Activated CD4-positive, alpha-beta T cell treated with anti-CD3 and anti-CD28 coated beads for 36 hours (primary cell): ENCODE results near the gene GLS2. TPM values are rescaled to one million over a fixed set of nuclear protein-coding genes. Genes with fewer than 3 reads are reported as not detected.

Experiments used
- ATAC-seq: fragments of 200-7000 bp; cut with Tn5 transposase; one replicate; pipeline ENCODE4 v1.10.0; 2021; ENCODE audit warnings: mild to moderate bottlenecking, moderate library complexity
- CTCF ChIA-PET: fragments of 350-600 bp; sonication (Branson Sonifier 250); formaldehyde crosslinking; loops from one replicate; lab custom pipeline; 2021; ENCODE audit warnings: antibody characterized with exemption; lab: Charles Lee
- POLR2A ChIA-PET: fragments of 350-600 bp; sonication (Branson Sonifier 250); formaldehyde crosslinking; loops from one replicate; lab custom pipeline; 2021; ENCODE audit warnings: antibody characterized with exemption, inconsistent platforms; lab: Charles Lee
- DNase-seq: peaks from one replicate; pipeline ENCODE4 v3.0.0-alpha.2; 2020
- H3K27ac Mint-ChIP-seq: one replicate; pipeline ENCODE4 v1.8.0; 2021; ENCODE audit warnings: mixed read lengths
- H3K27me3 Mint-ChIP-seq: one replicate; pipeline ENCODE4 v1.8.0; 2021; ENCODE audit warnings: mixed read lengths
- H3K36me3 Mint-ChIP-seq: one replicate; pipeline ENCODE4 v1.8.0; 2021; ENCODE audit warnings: low read depth, mixed read lengths
- H3K4me1 Mint-ChIP-seq: one replicate; pipeline ENCODE4 v1.8.0; 2021; ENCODE audit warnings: mixed read lengths
- H3K4me3 Mint-ChIP-seq: one replicate; pipeline ENCODE4 v1.8.0; 2021; ENCODE audit warnings: mild to moderate bottlenecking, moderate library complexity, mixed read lengths
- H3K9me3 Mint-ChIP-seq: one replicate; pipeline ENCODE4 v1.8.0; 2021; ENCODE audit warnings: low read depth, mixed read lengths
- intact Hi-C, 2 experiments: fragments of 100-400 bp; cut with DNase I in 1 of 2; cut with micrococcal nuclease in 1 of 2; formaldehyde crosslinking; loops; one replicate each; pipeline versions ENCODE4 v1.14.2 to v1.15.1; 2022 to 2024; cut with DNase I, micrococcal nuclease
- total RNA-seq, 2 experiments: library from RNA; stranded (reverse); gene quantifications; one replicate each; pipeline ENCODE4 v1.2.3, GENCODE V29; 2021

The GLS2 gene
- total RNA-seq, 2 experiments from 2014 or later: 8.7 TPM

GRCh38 chr12:56468216-56469006 is 19.6 kb downstream of the GLS2 start, which contains the start of gene SPRYD4:
Gene SPRYD4 (plus strand): TSS chr12:56468578. CDS start chr12:56468592, 14 bp downstream.
- Mint-ChIP-seq H3K9me3 (no peaks in the 10 kb centered on the region), H3K4me1 (peaks cover 40% of the 10 kb centered on the region), H3K27me3 (no peaks in the 10 kb centered on the region), H3K27ac (peak within 1 kb of the TSS; percentile 99), H3K4me3 (peak within 1 kb of the TSS; percentile 91), H3K36me3 (peaks cover 17% of the 10 kb centered on the region)
- ATAC-seq: peak; percentile 90
- ChIA-PET CTCF (interaction anchor here (0.9 to 1.1 kb wide), 2 partner anchors 246 to 262 kb away, joined by 3 to 5 read pairs; partner anchors contain the start of gene RNF41), POLR2A (interaction anchor here (0.6 kb wide), 1 partner anchor 168 kb away, joined by 3 read pairs; no protein-coding TSS in a partner anchor)
- intact Hi-C loops: loop anchor here (1.0 to 10.0 kb wide), 16 partner anchors 19 to 537 kb away; partner anchors contain the start of genes STAT2 (in 2 of the 2), TIMELESS (in 2 of the 2), ANKRD52 (in 1 of the 2) and COQ10A (in 1 of the 2)
- DNase-seq: peak; percentile 96

- H3K9me3 Mint-ChIP-seq: no peaks in the 10 kb centered on the region
- CTCF ChIA-PET: interaction anchor here (0.7 to 3.1 kb wide), 8 partner anchors 12 to 214 kb away, joined by 3 to 32 read pairs (median 4); partner anchors contain the start of genes ANKRD52 and TIMELESS
- ATAC-seq: no peak
These were observed 25.4 kb downstream of the GLS2 start for GRCh38 chr12:56462565-56462964.

GRCh38 chr12:56461235-56462159 is 26.5 kb downstream of the GLS2 start:
- no peaks in the 10 kb centered on the region for H3K36me3 Mint-ChIP-seq
- no peak overlapping the region for H3K27ac Mint-ChIP-seq
- POLR2A ChIA-PET: interaction anchor here (0.6 to 1.0 kb wide), 3 partner anchors 11 to 700 kb away, joined by 3 to 11 read pairs (median 4); partner anchors contain the start of gene NACA
- CTCF ChIA-PET: interaction anchor here (0.9 to 3.6 kb wide), 8 partner anchors 9 to 270 kb away, joined by 3 to 32 read pairs (median 5); partner anchors contain the start of genes ANKRD52 and TIMELESS
- ATAC-seq (no peak), DNase-seq (no peak)
- H3K4me1 Mint-ChIP-seq: peaks cover 5% of the 10 kb centered on the region
- H3K4me3 Mint-ChIP-seq: no peak overlapping the region
- no peaks in the 10 kb centered on the region for H3K27me3 Mint-ChIP-seq
- no peaks in the 10 kb centered on the region for H3K9me3 Mint-ChIP-seq
- intact Hi-C loops: loop anchor here (5.0 to 10.0 kb wide), 2 partner anchors 197 to 254 kb away; partner anchors contain the start of gene COQ10A (in 1 of the 2)

More at GRCh38 chr12:56462565-56462964, 25.4 kb downstream of the GLS2 start:
- Mint-ChIP-seq H3K36me3 (no peaks in the 10 kb centered on the region), H3K4me3 (no peak overlapping the region), H3K27me3 (no peaks in the 10 kb centered on the region), H3K4me1 (peaks cover 9% of the 10 kb centered on the region), H3K27ac (no peak overlapping the region)
- intact Hi-C loops: loop anchor here (5.0 to 10.0 kb wide), 2 partner anchors 198 to 255 kb away; partner anchors contain the start of gene COQ10A (in 1 of the 2)
- POLR2A ChIA-PET: no interaction called here
- DNase-seq: no peak

- H3K27me3 Mint-ChIP-seq: no peaks in the 10 kb centered on the region
- H3K4me3 Mint-ChIP-seq: no peak overlapping the region
- no peak overlapping the region for H3K27ac Mint-ChIP-seq
- no peak for ATAC-seq
- H3K9me3 Mint-ChIP-seq: no peaks in the 10 kb centered on the region
- DNase-seq: no peak
- no peaks in the 10 kb centered on the region for H3K36me3 Mint-ChIP-seq
- intact Hi-C loops: no loop called here
- no peaks in the 10 kb centered on the region for H3K4me1 Mint-ChIP-seq
- ChIA-PET POLR2A (no interaction called here), CTCF (interaction anchor here (3.6 kb wide), 1 partner anchor 9 kb away, joined by 17 read pairs; the partner anchor contains the start of gene TIMELESS)
These were observed 30.1 kb downstream of the GLS2 start for GRCh38 chr12:56457817-56458216.

GRCh38 chr12:56454557-56454956 is 33.4 kb downstream of the GLS2 start, which contains the start of gene MIP:
Gene MIP (minus strand): TSS chr12:56454657. CDS start chr12:56454613, 44 bp downstream.
- ATAC-seq: no peak
- ChIA-PET CTCF (interaction anchor here (1.2 kb wide), 1 partner anchor 10 kb away, joined by 6 read pairs; no protein-coding TSS in a partner anchor), POLR2A (no interaction called here)
- H3K4me3 Mint-ChIP-seq: no peak within 1 kb of the TSS
- no peak within 1 kb of the TSS for H3K27ac Mint-ChIP-seq
- H3K9me3 Mint-ChIP-seq: no peaks in the 10 kb centered on the region
- H3K4me1 Mint-ChIP-seq: peaks cover 5% of the 10 kb centered on the region
- intact Hi-C loops: no loop called here
- H3K36me3 Mint-ChIP-seq: no peaks in the 10 kb centered on the region
- no peak for DNase-seq
- no peaks in the 10 kb centered on the region for H3K27me3 Mint-ChIP-seq

GRCh38 chr12:56451147-56451546 is 36.8 kb downstream of the GLS2 start:
- Mint-ChIP-seq H3K4me1 (peaks cover 17% of the 10 kb centered on the region), H3K9me3 (no peaks in the 10 kb centered on the region), H3K4me3 (no peak overlapping the region), H3K27me3 (no peaks in the 10 kb centered on the region), H3K27ac (no peak overlapping the region), H3K36me3 (peaks cover 4% of the 10 kb centered on the region)
- DNase-seq (no peak), ATAC-seq (no peak)
- intact Hi-C loops: no loop called here
- CTCF ChIA-PET: interaction anchor here (0.6 to 5.0 kb wide), 3 partner anchors 12 to 251 kb away, joined by 3 to 32 read pairs (median 3); partner anchors contain the start of gene ANKRD52
- POLR2A ChIA-PET: interaction anchor here (1.0 kb wide), 1 partner anchor 10 kb away, joined by 3 read pairs; no protein-coding TSS in a partner anchor

GRCh38 chr12:56450241-56450640 is 37.7 kb downstream of the GLS2 start:
- Mint-ChIP-seq H3K27ac (peak overlapping the region; percentile 97), H3K27me3 (no peaks in the 10 kb centered on the region), H3K4me1 (peaks cover 17% of the 10 kb centered on the region), H3K36me3 (peaks cover 4% of the 10 kb centered on the region), H3K9me3 (no peaks in the 10 kb centered on the region), H3K4me3 (peak overlapping the region; percentile 81)
- ATAC-seq (no peak), DNase-seq (no peak)
- CTCF ChIA-PET: interaction anchor here (0.7 to 5.0 kb wide), 7 partner anchors 9 to 261 kb away, joined by 3 to 32 read pairs (median 4); partner anchors contain the start of genes ANKRD52 and SMARCC2
- POLR2A ChIA-PET: interaction anchor here (1.0 kb wide), 1 partner anchor 10 kb away, joined by 3 read pairs; no protein-coding TSS in a partner anchor
- intact Hi-C loops: no loop called here

- no peak for ATAC-seq
- ChIA-PET POLR2A (interaction anchor here (1.0 to 2.0 kb wide), 3 partner anchors 90 to 191 kb away, joined by 4 to 9 read pairs (median 6); partner anchors contain the start of genes ANKRD52, CNPY2 and STAT2), CTCF (interaction anchor here (0.5 to 5.0 kb wide), 10 partner anchors 10 to 260 kb away, joined by 3 to 32 read pairs (median 4); partner anchors contain the start of gene SMARCC2)
- DNase-seq: no peak
- peak overlapping the region; percentile 97 for H3K27ac Mint-ChIP-seq
- peaks cover 19% of the 10 kb centered on the region for H3K4me1 Mint-ChIP-seq
- H3K4me3 Mint-ChIP-seq: peak overlapping the region; percentile 81
- H3K27me3 Mint-ChIP-seq: no peaks in the 10 kb centered on the region
- intact Hi-C loops: loop anchor here (1.0 to 5.0 kb wide), 13 partner anchors 15 to 331 kb away; partner anchors contain the start of genes SPRYD4 (in 2 of the 2), STAT2 (in 2 of the 2), ANKRD52 (in 1 of the 2) and CNPY2 (in 1 of the 2)
- H3K36me3 Mint-ChIP-seq: peaks cover 7% of the 10 kb centered on the region
- no peaks in the 10 kb centered on the region for H3K9me3 Mint-ChIP-seq
These were observed 38.4 kb downstream of the GLS2 start for GRCh38 chr12:56449622-56449984.

- peak; percentile 97 for ATAC-seq
- peak within 1 kb of the TSS; percentile 97 for H3K27ac Mint-ChIP-seq
These were observed 38.9 kb downstream of the GLS2 start, which contains the start of gene TIMELESS for GRCh38 chr12:56448860-56449621. Gene TIMELESS (minus strand): TSS chr12:56449426. CDS start chr12:56434170, 15,256 bp downstream.

More at GRCh38 chr12:56448860-56449621, 38.9 kb downstream of the GLS2 start, which contains the start of gene TIMELESS:
- no peaks in the 10 kb centered on the region for H3K27me3 Mint-ChIP-seq
- CTCF ChIA-PET: interaction anchor here (0.5 to 5.0 kb wide), 11 partner anchors 10 to 614 kb away, joined by 3 to 32 read pairs (median 4); partner anchors contain the start of genes RNF41 and SMARCC2
- peaks cover 19% of the 10 kb centered on the region for H3K4me1 Mint-ChIP-seq
- POLR2A ChIA-PET: interaction anchor here (0.6 to 2.0 kb wide), 5 partner anchors 15 to 191 kb away, joined by 3 to 9 read pairs (median 4); partner anchors contain the start of genes ANKRD52, CNPY2 and STAT2
- intact Hi-C loops: loop anchor here (1.0 to 5.0 kb wide), 13 partner anchors 15 to 331 kb away; partner anchors contain the start of genes SPRYD4 (in 2 of the 2), STAT2 (in 2 of the 2), ANKRD52 (in 1 of the 2) and CNPY2 (in 1 of the 2)
- peaks cover 3% of the 10 kb centered on the region for H3K9me3 Mint-ChIP-seq
- peaks cover 11% of the 10 kb centered on the region for H3K36me3 Mint-ChIP-seq
- H3K4me3 Mint-ChIP-seq: peak within 1 kb of the TSS; percentile 81
- peak; percentile 92 for DNase-seq
